ENCODE measurements around the gene RGL1. TPM values are rescaled to one million over a fixed set of nuclear protein-coding genes. Genes with fewer than 3 reads are reported as not detected.

RGL1 gene
- total RNA-seq, 1 donor from 2014 or later, result 28.2 TPM

DNA sequence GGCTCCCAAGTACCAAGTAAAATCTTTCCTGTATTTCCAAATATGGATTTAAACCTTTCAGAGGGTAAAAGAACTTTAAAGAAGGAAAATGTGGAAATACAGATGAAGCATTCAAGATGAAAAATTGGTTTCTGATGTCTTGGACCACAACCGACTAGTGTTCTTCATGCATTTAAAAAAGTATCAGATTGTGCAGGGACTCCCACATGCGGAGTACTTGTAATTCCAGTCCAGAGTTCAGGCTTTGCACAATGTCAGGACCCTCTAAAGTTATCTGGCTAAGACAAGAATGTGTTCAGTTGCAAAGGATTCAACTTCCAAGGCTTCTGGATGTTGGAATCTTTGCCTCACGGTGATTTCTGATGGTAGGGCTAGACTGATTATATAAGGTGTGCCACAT lies 66.7 kb downstream of the RGL1 start:
- Histone ChIP-seq H3K4me1 (ENCODE audit: control insufficient read depth in 3 of 3, insufficient read depth in 3 of 3, low read length in 3 of 3) (peaks cover 16 to 37% (median 18%) of the 10 kb centered on the region in 3 donors), H3K4me3 (ENCODE audit: low read length in 3 of 3) (no peak overlapping the region), H3K9ac (ENCODE audit: low read depth in 1 of 3, low read length in 3 of 3) (no peak overlapping the region), H3K27me3 (ENCODE audit: control insufficient read depth in 3 of 3, insufficient read depth in 3 of 3, low read length in 3 of 3) (no peaks in the 10 kb centered on the region), H3K9me3 (ENCODE audit: control insufficient read depth in 3 of 3, low read length in 3 of 3) (no peaks in the 10 kb centered on the region), H3K27ac (ENCODE audit: low read depth, low read length) (peak overlapping the region; percentile 42), H3K36me3 (ENCODE audit: control insufficient read depth in 3 of 3, insufficient read depth in 3 of 3, low read length in 3 of 3) (peaks cover 0 to 1% (median 0%) of the 10 kb centered on the region in 3 donors)

DNA sequence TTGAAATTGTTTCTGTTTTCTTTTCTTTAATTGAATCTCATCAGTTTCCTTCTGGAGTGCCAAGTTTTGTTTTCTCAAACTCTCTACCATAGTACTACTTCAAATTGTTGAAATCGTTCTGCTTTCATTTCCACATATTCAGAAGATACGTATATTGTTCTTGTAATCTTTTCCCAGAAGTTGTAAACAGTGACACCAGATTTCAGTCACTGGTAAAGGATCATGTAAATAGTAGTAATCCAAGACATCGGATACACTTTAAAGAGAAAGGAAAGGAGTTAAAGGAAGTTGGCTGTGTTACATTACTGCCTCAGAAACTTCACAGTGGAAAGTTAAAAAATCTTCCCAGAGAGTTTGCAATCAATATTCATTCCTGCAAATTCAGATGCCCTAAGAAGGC lies 67.5 kb downstream of the RGL1 start:
- peak overlapping the region in 1 of 3 donors; percentile 25 for H3K4me3 ChIP-seq (ENCODE audit: low read length in 3 of 3)
- no peaks in the 10 kb centered on the region for H3K27me3 ChIP-seq (ENCODE audit: control insufficient read depth in 3 of 3, insufficient read depth in 3 of 3, low read length in 3 of 3)
- H3K4me1 ChIP-seq (ENCODE audit: control insufficient read depth in 3 of 3, insufficient read depth in 3 of 3, low read length in 3 of 3), result peaks cover 18 to 43% (median 20%) of the 10 kb centered on the region in 3 donors
- H3K9ac ChIP-seq (ENCODE audit: low read depth in 1 of 3, low read length in 3 of 3), result peak overlapping the region in 1 of 3 donors; percentile 36
- no peaks in the 10 kb centered on the region for H3K9me3 ChIP-seq (ENCODE audit: control insufficient read depth in 3 of 3, low read length in 3 of 3)
- peak overlapping the region; percentile 42 for H3K27ac ChIP-seq (ENCODE audit: low read depth, low read length)
- no peaks in the 10 kb centered on the region for H3K36me3 ChIP-seq (ENCODE audit: control insufficient read depth in 3 of 3, insufficient read depth in 3 of 3, low read length in 3 of 3)

DNA sequence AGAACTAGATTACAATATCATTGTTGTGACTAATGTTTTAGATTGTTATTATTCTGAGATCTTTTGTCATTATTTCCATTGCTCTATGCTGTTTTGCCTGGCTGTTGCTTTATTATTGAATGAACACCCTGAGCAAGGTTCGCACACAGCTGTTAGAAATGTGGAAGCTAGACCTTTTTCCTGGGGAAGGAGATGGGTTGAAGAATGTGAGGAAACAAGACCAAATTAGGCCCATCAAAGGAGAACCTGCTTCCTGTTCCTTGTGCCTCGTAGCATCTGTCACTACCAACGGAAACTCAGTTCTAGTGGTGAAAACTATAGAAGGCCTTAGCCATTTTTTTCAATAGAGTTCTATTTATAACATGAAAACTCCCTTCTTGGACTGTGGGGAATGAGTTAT lies 68.7 kb downstream of the RGL1 start:
- peak overlapping the region; percentile 42 for H3K27ac ChIP-seq (ENCODE audit: low read depth, low read length)
- H3K4me1 ChIP-seq (ENCODE audit: control insufficient read depth in 3 of 3, insufficient read depth in 3 of 3, low read length in 3 of 3), result peaks cover 18 to 44% (median 23%) of the 10 kb centered on the region in 3 donors
- H3K27me3 ChIP-seq (ENCODE audit: control insufficient read depth in 3 of 3, insufficient read depth in 3 of 3, low read length in 3 of 3), result no peaks in the 10 kb centered on the region
- no peak overlapping the region for H3K9ac ChIP-seq (ENCODE audit: low read depth in 1 of 3, low read length in 3 of 3)
- no peaks in the 10 kb centered on the region for H3K36me3 ChIP-seq (ENCODE audit: control insufficient read depth in 3 of 3, insufficient read depth in 3 of 3, low read length in 3 of 3)
- H3K9me3 ChIP-seq (ENCODE audit: control insufficient read depth in 3 of 3, low read length in 3 of 3), result no peaks in the 10 kb centered on the region
- no peak overlapping the region for H3K4me3 ChIP-seq (ENCODE audit: low read length in 3 of 3)

DNA sequence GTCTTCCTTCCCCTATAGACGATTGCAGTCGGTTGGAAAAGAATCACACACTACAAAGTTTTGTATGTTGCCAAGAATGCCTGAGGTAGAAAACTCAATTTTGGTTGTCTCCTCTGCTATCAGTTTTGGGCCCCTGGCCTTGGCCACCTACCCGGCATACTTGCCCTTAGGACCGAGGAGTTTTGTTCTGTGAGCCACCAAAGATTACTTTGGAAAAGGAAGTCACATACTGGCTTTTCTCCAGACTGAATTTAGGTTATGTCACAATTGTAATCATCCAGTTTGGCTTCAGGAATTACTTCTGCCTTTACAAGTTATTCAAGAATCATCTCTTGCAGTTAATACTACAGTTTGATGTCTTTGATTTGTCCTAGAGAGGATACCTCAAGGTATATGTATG lies 71.4 kb downstream of the RGL1 start:
- no peaks in the 10 kb centered on the region for H3K27me3 ChIP-seq (ENCODE audit: control insufficient read depth in 3 of 3, insufficient read depth in 3 of 3, low read length in 3 of 3)
- H3K27ac ChIP-seq (ENCODE audit: low read depth, low read length), result peak overlapping the region; percentile 66
- H3K4me1 ChIP-seq (ENCODE audit: control insufficient read depth in 3 of 3, insufficient read depth in 3 of 3, low read length in 3 of 3), result peaks cover 11 to 39% (median 18%) of the 10 kb centered on the region in 3 donors
- no peak overlapping the region for H3K4me3 ChIP-seq (ENCODE audit: low read length in 3 of 3)
- H3K9me3 ChIP-seq (ENCODE audit: control insufficient read depth in 3 of 3, low read length in 3 of 3), result no peaks in the 10 kb centered on the region
- H3K9ac ChIP-seq (ENCODE audit: low read depth in 1 of 3, low read length in 3 of 3), result no peak overlapping the region
- no peaks in the 10 kb centered on the region for H3K36me3 ChIP-seq (ENCODE audit: control insufficient read depth in 3 of 3, insufficient read depth in 3 of 3, low read length in 3 of 3)

DNA sequence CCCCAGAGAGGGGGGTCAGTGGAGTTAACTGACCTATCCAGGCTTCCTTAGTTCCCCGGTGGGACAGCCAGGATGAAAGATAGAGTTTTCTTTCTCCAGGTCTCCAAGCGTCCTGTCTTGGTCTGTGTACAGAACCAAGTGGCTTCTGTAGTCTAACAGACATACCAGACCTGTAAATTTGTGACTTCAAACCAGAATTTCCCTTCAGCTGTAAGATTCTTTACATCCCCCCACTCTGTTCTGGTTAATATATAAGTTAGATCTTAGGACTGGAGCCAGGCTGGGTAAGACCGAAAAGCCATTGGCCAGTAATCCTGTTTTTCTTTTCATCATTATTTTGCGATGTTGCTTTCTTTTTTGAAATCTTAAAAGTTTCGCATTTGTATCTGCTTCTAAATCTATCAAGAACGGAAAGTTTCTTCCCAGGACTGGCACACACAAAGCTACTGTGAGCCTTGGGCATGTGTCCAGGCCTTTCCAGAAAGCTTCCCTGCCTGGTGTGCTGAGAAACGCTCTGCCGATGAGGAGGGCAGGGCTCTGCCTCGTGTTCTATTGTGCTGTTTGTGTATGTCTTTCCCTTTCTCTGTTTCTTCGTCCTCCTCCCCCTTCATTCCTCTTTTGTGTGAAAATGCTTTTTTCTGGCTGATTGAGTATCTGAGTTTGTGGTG lies 72.3 kb downstream of the RGL1 start:
- H3K27ac ChIP-seq (ENCODE audit: low read depth, low read length), result peak overlapping the region; percentile 66
- no peaks in the 10 kb centered on the region for H3K36me3 ChIP-seq (ENCODE audit: control insufficient read depth in 3 of 3, insufficient read depth in 3 of 3, low read length in 3 of 3)
- no peaks in the 10 kb centered on the region for H3K27me3 ChIP-seq (ENCODE audit: control insufficient read depth in 3 of 3, insufficient read depth in 3 of 3, low read length in 3 of 3)
- H3K4me1 ChIP-seq (ENCODE audit: control insufficient read depth in 3 of 3, insufficient read depth in 3 of 3, low read length in 3 of 3), result peaks cover 16 to 43% (median 18%) of the 10 kb centered on the region in 3 donors
- peak overlapping the region in 2 of 3 donors; percentile 13 to 66 for H3K4me3 ChIP-seq (ENCODE audit: low read length in 3 of 3)
- peak overlapping the region; percentile 12 to 65 (median 51) for H3K9ac ChIP-seq (ENCODE audit: low read depth in 1 of 3, low read length in 3 of 3)
- H3K9me3 ChIP-seq (ENCODE audit: control insufficient read depth in 3 of 3, low read length in 3 of 3), result no peaks in the 10 kb centered on the region

DNA sequence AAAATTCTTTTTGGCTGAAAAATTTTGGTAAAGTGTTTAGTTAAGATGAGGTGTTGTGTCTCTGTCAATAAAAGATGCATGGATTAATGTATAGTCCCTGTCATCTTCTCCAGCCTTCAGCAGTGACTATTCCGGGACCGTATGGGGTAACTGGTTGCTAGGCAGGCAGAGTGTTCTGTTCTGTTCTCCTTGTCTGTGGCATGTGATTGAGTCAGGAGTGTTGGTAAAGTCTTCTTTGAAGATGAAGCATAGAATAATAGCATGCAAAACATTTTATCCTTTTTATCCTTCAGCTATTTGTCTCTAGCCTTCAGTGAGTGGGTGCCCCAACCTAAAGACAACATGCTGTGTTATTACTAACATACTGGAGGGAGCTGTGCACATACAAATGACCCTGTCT lies 74.6 kb downstream of the RGL1 start:
- Histone ChIP-seq H3K4me1 (ENCODE audit: control insufficient read depth in 3 of 3, insufficient read depth in 3 of 3, low read length in 3 of 3) (peaks cover 9 to 30% (median 11%) of the 10 kb centered on the region in 3 donors), H3K27ac (ENCODE audit: low read depth, low read length) (no peak overlapping the region)

DNA sequence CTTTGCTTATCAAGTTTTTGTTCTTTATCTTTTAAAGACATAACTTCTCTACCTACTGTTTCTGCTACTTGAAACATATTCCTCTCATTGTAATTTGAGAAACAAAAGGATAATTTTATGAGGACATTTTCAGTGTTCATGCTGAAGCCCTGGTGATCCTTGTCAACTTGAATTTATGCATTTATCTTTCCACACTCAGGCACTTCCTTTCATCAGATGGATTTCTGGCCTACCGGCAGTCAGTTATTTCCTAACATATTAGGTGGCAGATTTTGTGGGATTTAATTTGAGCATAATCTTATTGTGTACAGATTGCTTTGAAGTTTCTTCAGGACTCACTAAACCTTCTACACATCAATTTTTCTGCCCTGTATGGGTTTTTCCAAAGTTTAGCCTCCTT lies 75.0 kb downstream of the RGL1 start:
- Histone ChIP-seq H3K36me3 (ENCODE audit: control insufficient read depth in 3 of 3, insufficient read depth in 3 of 3, low read length in 3 of 3) (peaks cover 0 to 3% (median 0%) of the 10 kb centered on the region in 3 donors), H3K27me3 (ENCODE audit: control insufficient read depth in 3 of 3, insufficient read depth in 3 of 3, low read length in 3 of 3) (no peaks in the 10 kb centered on the region), H3K9me3 (ENCODE audit: control insufficient read depth in 3 of 3, low read length in 3 of 3) (no peaks in the 10 kb centered on the region), H3K9ac (ENCODE audit: low read depth in 1 of 3, low read length in 3 of 3) (no peak overlapping the region), H3K4me1 (ENCODE audit: control insufficient read depth in 3 of 3, insufficient read depth in 3 of 3, low read length in 3 of 3) (peaks cover 9 to 29% (median 11%) of the 10 kb centered on the region in 3 donors), H3K27ac (ENCODE audit: low read depth, low read length) (no peak overlapping the region), H3K4me3 (ENCODE audit: low read length in 3 of 3) (no peak overlapping the region)

More for the DNA sequence above, 74.6 kb downstream of the RGL1 start:
- no peak overlapping the region for H3K9ac ChIP-seq (ENCODE audit: low read depth in 1 of 3, low read length in 3 of 3)
- H3K4me3 ChIP-seq (ENCODE audit: low read length in 3 of 3), result no peak overlapping the region
- no peaks in the 10 kb centered on the region for H3K9me3 ChIP-seq (ENCODE audit: control insufficient read depth in 3 of 3, low read length in 3 of 3)
- no peaks in the 10 kb centered on the region for H3K27me3 ChIP-seq (ENCODE audit: control insufficient read depth in 3 of 3, insufficient read depth in 3 of 3, low read length in 3 of 3)
- peaks cover 0 to under 1% (median 0%) of the 10 kb centered on the region in 3 donors for H3K36me3 ChIP-seq (ENCODE audit: control insufficient read depth in 3 of 3, insufficient read depth in 3 of 3, low read length in 3 of 3)

DNA sequence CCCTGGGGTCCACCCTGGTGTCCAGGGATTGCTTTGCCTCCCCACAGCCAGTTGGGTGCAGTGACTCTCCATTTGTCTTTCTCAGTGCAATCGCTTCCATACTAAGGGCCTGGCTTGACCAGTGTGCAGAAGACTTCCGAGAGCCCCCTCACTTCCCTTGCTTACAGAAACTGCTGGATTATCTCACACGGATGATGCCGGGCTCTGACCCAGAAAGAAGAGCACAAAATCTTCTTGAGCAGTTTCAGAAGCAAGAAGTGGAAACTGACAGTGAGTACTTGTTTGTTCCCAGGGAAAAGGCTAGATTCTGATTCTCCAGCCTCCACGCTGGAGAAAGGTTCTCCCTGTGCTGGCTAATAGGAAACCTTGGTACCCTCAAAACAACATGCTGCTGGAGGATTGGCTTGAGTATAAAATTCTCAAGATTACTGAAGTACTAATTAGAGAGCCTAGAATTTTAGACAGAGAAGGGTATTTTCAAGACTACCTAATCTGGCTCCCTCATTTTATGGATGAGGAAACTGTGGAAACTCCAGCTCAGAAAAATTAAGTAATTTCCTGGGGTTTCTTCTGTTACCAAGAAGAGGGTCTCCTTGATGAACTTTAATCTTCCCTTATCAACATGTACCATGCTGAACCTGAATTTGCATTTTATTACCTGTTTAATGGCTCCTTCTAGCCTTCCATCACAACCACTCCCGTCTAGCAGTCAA lies 75.8 kb downstream of the RGL1 start:
- peaks cover 0 to 6% (median 5%) of the 10 kb centered on the region in 3 donors for H3K36me3 ChIP-seq (ENCODE audit: control insufficient read depth in 3 of 3, insufficient read depth in 3 of 3, low read length in 3 of 3)
- no peaks in the 10 kb centered on the region for H3K9me3 ChIP-seq (ENCODE audit: control insufficient read depth in 3 of 3, low read length in 3 of 3)
- H3K9ac ChIP-seq (ENCODE audit: low read depth in 1 of 3, low read length in 3 of 3), result no peak overlapping the region
- H3K4me3 ChIP-seq (ENCODE audit: low read length in 3 of 3), result no peak overlapping the region
- H3K27me3 ChIP-seq (ENCODE audit: control insufficient read depth in 3 of 3, insufficient read depth in 3 of 3, low read length in 3 of 3), result no peaks in the 10 kb centered on the region
- H3K27ac ChIP-seq (ENCODE audit: low read depth, low read length), result peak overlapping the region; percentile 15
- H3K4me1 ChIP-seq (ENCODE audit: control insufficient read depth in 3 of 3, insufficient read depth in 3 of 3, low read length in 3 of 3), result peaks cover 9 to 29% (median 11%) of the 10 kb centered on the region in 3 donors

DNA sequence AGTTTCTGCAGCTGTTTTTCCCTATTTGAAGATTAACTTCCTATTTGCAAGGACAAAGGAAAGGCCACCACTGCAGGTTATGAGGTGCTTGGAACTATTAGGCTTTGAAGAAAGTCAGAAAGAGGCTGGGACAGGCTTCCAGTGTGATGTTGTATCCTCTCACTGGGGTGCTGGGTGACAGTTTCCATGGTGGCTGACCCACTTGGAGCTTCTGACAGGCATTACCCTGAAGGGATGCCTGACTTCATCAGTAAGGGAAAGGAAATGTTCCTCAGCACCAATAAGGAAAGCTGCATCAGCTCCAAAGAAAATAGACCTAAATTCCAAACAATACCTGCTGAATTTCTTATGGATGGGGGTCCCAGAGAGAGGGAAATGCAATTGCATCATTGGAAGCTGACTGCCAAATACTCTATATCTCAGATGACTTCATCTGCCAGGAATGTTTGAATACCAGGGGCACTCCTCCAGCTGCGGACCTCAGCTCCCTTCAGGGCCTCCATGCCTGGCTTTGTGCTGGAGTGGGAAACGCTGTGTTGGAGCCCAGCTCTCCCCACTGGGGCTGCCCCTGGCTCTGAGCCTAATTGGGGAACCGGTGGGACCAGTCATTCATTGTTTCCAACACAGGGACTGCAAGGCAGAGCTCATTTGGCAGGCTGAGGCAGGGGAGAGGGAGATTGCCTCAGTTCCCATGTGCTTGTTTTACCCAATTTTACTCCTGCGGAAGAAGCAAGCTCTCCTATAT lies 76.6 kb downstream of the RGL1 start:
- H3K36me3 ChIP-seq (ENCODE audit: control insufficient read depth in 3 of 3, insufficient read depth in 3 of 3, low read length in 3 of 3), result peaks cover 0 to 6% (median 5%) of the 10 kb centered on the region in 3 donors

More for the DNA sequence above, 76.6 kb downstream of the RGL1 start:
- Histone ChIP-seq H3K9ac (ENCODE audit: low read depth in 1 of 3, low read length in 3 of 3) (no peak overlapping the region), H3K4me3 (ENCODE audit: low read length in 3 of 3) (no peak overlapping the region), H3K27me3 (ENCODE audit: control insufficient read depth in 3 of 3, insufficient read depth in 3 of 3, low read length in 3 of 3) (no peaks in the 10 kb centered on the region), H3K27ac (ENCODE audit: low read depth, low read length) (peak overlapping the region; percentile 66), H3K9me3 (ENCODE audit: control insufficient read depth in 3 of 3, low read length in 3 of 3) (no peaks in the 10 kb centered on the region), H3K4me1 (ENCODE audit: control insufficient read depth in 3 of 3, insufficient read depth in 3 of 3, low read length in 3 of 3) (peaks cover 6 to 21% (median 7%) of the 10 kb centered on the region in 3 donors)
